AG08395 (cell line): ENCODE measurements around the gene MAGEL2.
A peak's percentile ranks its signal among the peaks of the same experiment; 100 is the strongest.

Experiments used
- DNase-seq: peaks from one replicate; pipeline ENCODE4 v3.0.0; 2012; ENCODE audit warnings: mixed read lengths, low spot score

MAGEL2 gene

GRCh38 chr15:23647421-23648370 lies at the start of gene MAGEL2:
TSS of gene MAGEL2 (minus strand) at chr15:23647867. CDS start at chr15:23647742, 125 bp downstream.
- no peak for DNase-seq

- no peak for DNase-seq
Measured at GRCh38 chr15:23695282-23695681, 47.6 kb upstream of the MAGEL2 start.

- no peak for DNase-seq
Measured at GRCh38 chr15:23694592-23694991, 46.9 kb upstream of the MAGEL2 start.

GRCh38 chr15:23690450-23690852 lies 42.8 kb upstream of the MAGEL2 start:
- peak; percentile 51 for DNase-seq

- DNase-seq: no peak
Measured at GRCh38 chr15:23690015-23690414, 42.3 kb upstream of the MAGEL2 start.

- peak; percentile 69 for DNase-seq
Measured at GRCh38 chr15:23687143-23687470, 39.4 kb upstream of the MAGEL2 start, which contains the start of gene NDN. TSS of gene NDN (minus strand) at chr15:23687305. CDS start at chr15:23687217, 88 bp downstream.

- no peak for DNase-seq
Measured at GRCh38 chr15:23686466-23687142, 38.9 kb upstream of the MAGEL2 start.

GRCh38 chr15:23671481-23671880 lies 23.8 kb upstream of the MAGEL2 start:
- no peak for DNase-seq

- no peak for DNase-seq
Measured at GRCh38 chr15:23670970-23671369, 23.3 kb upstream of the MAGEL2 start.

- DNase-seq: no peak
Measured at GRCh38 chr15:23663232-23663631, 15.6 kb upstream of the MAGEL2 start.

GRCh38 chr15:23648920-23649515 lies 1.4 kb upstream of the MAGEL2 start:
- DNase-seq: peak; percentile 10

GRCh38 chr15:23647001-23647295 lies 719 bp downstream of the MAGEL2 start:
- no peak for DNase-seq

- no peak for DNase-seq
Measured at GRCh38 chr15:23646165-23647000, 1.3 kb downstream of the MAGEL2 start.

- DNase-seq: no peak
Measured at GRCh38 chr15:23645371-23646164, 2.1 kb downstream of the MAGEL2 start.

GRCh38 chr15:23644829-23645228 lies 2.8 kb downstream of the MAGEL2 start:
- DNase-seq: no peak

- peak; percentile 69 for DNase-seq
Measured at GRCh38 chr15:23642413-23643044, 5.1 kb downstream of the MAGEL2 start.

- DNase-seq: no peak
Measured at GRCh38 chr15:23634181-23634580, 13.5 kb downstream of the MAGEL2 start.

- peak; percentile 19 for DNase-seq
Measured at GRCh38 chr15:23629234-23629805, 18.3 kb downstream of the MAGEL2 start.

GRCh38 chr15:23628612-23629233 lies 18.9 kb downstream of the MAGEL2 start:
- DNase-seq: no peak

GRCh38 chr15:23616536-23616935 lies 31.1 kb downstream of the MAGEL2 start:
- DNase-seq: no peak
